CD4-positive, alpha-beta T cell (primary cell): ENCODE measurements around the gene MRPL20. TPM values are rescaled to one million over a fixed set of nuclear protein-coding genes. Genes with fewer than 3 reads are reported as not detected.

Experiments used
- ATAC-seq: fragments of 200-7000 bp; cut with Tn5 transposase; one replicate; pipeline ENCODE4 v1.10.0; 2022; ENCODE audit warnings: mild to moderate bottlenecking; ENCODE audit not compliant: poor library complexity
- CTCF ChIA-PET: fragments of 350-600 bp; sonication (Branson Sonifier 250); formaldehyde crosslinking; loops from one replicate; lab custom pipeline; 2021; ENCODE audit warnings: antibody characterized with exemption, inconsistent platforms; lab: Charles Lee
- POLR2A ChIA-PET: fragments of 350-600 bp; sonication (Branson Sonifier 250); formaldehyde crosslinking; loops from one replicate; lab custom pipeline; 2021; ENCODE audit warnings: antibody characterized with exemption, inconsistent platforms; lab: Charles Lee
- DNase-seq, 14 experiments: peaks; one replicate each; pipeline ENCODE4 v3.0.0-alpha.2; 2013 to 2020; ENCODE audit warnings: mixed read lengths in 2 of 14
- H3K27ac ChIP-seq, 2 donors: one replicate each; pipeline versions ENCODE4 v1.5.1 to v1.7.0; 2013; ENCODE audit warnings: low read length in 2 of 2, low read depth in 1 of 2, mild to moderate bottlenecking in 1 of 2
- H3K27me3 ChIP-seq, 2 experiments: 1 replicate in 1 of 2; 2 replicates in 1 of 2; pipeline versions ENCODE4 v1.6.1 to v1.7.0; 2013; ENCODE audit warnings: low read length in 2 of 2, control low read depth in 1 of 2, mild to moderate bottlenecking in 1 of 2, moderate library complexity in 1 of 2; ENCODE audit not compliant: insufficient read depth in 2 of 2, control insufficient read depth in 1 of 2
- H3K36me3 ChIP-seq: one replicate; pipeline ENCODE4 v1.6.1; 2013; ENCODE audit warnings: low read length, control low read depth; ENCODE audit not compliant: insufficient read depth
- H3K4me1 ChIP-seq: one replicate; pipeline ENCODE4 v1.6.1; 2013; ENCODE audit warnings: low read length, control low read depth; ENCODE audit not compliant: insufficient read depth
- H3K4me3 ChIP-seq: one replicate; pipeline ENCODE4 v1.5.1; 2013; ENCODE audit warnings: mild to moderate bottlenecking, low read length, moderate library complexity
- H3K9me3 ChIP-seq, 2 experiments: 1 replicate in 1 of 2; 2 replicates in 1 of 2; pipeline versions ENCODE4 v1.6.1 to v1.7.0; 2013; ENCODE audit warnings: low read length in 2 of 2, mild to moderate bottlenecking in 2 of 2, control low read depth in 1 of 2, moderate library complexity in 1 of 2; ENCODE audit not compliant: control insufficient read depth in 1 of 2, insufficient read depth in 1 of 2
- H3K27ac Mint-ChIP-seq: one replicate; pipeline ENCODE4 v1.8.0; 2020; ENCODE audit warnings: mixed read lengths
- H3K27me3 Mint-ChIP-seq: one replicate; pipeline ENCODE4 v1.8.0; 2021; ENCODE audit warnings: mixed read lengths
- H3K36me3 Mint-ChIP-seq: one replicate; pipeline ENCODE4 v1.8.0; 2021; ENCODE audit warnings: low read depth, mixed read lengths
- H3K4me1 Mint-ChIP-seq: one replicate; pipeline ENCODE4 v1.8.0; 2021; ENCODE audit warnings: low read depth, mixed read lengths
- H3K4me3 Mint-ChIP-seq: one replicate; pipeline ENCODE4 v1.8.0; 2020; ENCODE audit warnings: mild to moderate bottlenecking, mixed read lengths
- H3K9me3 Mint-ChIP-seq: one replicate; pipeline ENCODE4 v1.8.0; 2020; ENCODE audit warnings: mixed read lengths
- intact Hi-C, 2 experiments: fragments of 100-400 bp; cut with DNase I in 1 of 2; cut with micrococcal nuclease in 1 of 2; formaldehyde crosslinking; loops; one replicate each; pipeline versions ENCODE4 v1.15.1 to v1.9.0; 2023 to 2025; cut with DNase I, micrococcal nuclease
- total RNA-seq, 174 experiments: library from RNA in 2 of 174; stranded (reverse) in 2 of 174; gene quantifications; one replicate each; pipeline ENCODE4 v1.2.3 and lab custom pipeline; 2021 to 2026
- TF ChIP-seq, protein P1 (sequence below): fragments of 200-600 bp; IDR thresholded peaks from one replicate; pipeline ENCODE4 v1.8.0; 2022; ENCODE audit warnings: antibody characterized with exemption, mild to moderate bottlenecking

Gene MRPL20
- total RNA-seq, 2 experiments from 2014 or later: 99.9 to 103 TPM

DNA sequence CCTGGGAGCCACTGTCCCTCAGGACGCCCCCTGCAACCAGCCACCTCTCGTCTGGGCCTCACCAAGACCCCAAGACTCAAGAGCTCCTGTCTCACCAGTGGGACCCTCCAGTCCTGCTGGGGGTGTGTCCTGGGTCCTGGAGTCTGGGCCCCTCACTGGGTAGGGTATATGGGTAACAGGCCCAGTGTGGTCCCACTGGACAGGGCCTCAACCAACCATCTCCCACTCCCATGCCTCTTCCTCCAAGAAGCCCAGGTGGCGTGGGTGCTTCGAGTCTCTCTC is 27.7 kb upstream of the MRPL20 start:
- Mint-ChIP-seq H3K4me3 (no peak overlapping the region), H3K9me3 (no peaks in the 10 kb centered on the region), H3K27ac (no peak overlapping the region), H3K36me3 (no peaks in the 10 kb centered on the region), H3K4me1 (no peaks in the 10 kb centered on the region), H3K27me3 (peaks cover 15% of the 10 kb centered on the region)
- H3K27me3 ChIP-seq: peaks cover 56 to 70% of the 10 kb centered on the region in 2 experiments
- DNase-seq (no peak), ATAC-seq (no peak)
- no peak overlapping the region for H3K27ac ChIP-seq
- peaks cover 24% of the 10 kb centered on the region for H3K4me1 ChIP-seq
- H3K36me3 ChIP-seq: no peaks in the 10 kb centered on the region
- TF ChIP-seq, protein P1, sequence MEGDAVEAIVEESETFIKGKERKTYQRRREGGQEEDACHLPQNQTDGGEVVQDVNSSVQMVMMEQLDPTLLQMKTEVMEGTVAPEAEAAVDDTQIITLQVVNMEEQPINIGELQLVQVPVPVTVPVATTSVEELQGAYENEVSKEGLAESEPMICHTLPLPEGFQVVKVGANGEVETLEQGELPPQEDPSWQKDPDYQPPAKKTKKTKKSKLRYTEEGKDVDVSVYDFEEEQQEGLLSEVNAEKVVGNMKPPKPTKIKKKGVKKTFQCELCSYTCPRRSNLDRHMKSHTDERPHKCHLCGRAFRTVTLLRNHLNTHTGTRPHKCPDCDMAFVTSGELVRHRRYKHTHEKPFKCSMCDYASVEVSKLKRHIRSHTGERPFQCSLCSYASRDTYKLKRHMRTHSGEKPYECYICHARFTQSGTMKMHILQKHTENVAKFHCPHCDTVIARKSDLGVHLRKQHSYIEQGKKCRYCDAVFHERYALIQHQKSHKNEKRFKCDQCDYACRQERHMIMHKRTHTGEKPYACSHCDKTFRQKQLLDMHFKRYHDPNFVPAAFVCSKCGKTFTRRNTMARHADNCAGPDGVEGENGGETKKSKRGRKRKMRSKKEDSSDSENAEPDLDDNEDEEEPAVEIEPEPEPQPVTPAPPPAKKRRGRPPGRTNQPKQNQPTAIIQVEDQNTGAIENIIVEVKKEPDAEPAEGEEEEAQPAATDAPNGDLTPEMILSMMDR: no peak
- no peak overlapping the region for H3K4me3 ChIP-seq
- H3K9me3 ChIP-seq: peaks cover 0 to 31% of the 10 kb centered on the region in 2 experiments
- CTCF ChIA-PET: no interaction called here
- intact Hi-C loops: no loop called here
- POLR2A ChIA-PET: no interaction called here

DNA sequence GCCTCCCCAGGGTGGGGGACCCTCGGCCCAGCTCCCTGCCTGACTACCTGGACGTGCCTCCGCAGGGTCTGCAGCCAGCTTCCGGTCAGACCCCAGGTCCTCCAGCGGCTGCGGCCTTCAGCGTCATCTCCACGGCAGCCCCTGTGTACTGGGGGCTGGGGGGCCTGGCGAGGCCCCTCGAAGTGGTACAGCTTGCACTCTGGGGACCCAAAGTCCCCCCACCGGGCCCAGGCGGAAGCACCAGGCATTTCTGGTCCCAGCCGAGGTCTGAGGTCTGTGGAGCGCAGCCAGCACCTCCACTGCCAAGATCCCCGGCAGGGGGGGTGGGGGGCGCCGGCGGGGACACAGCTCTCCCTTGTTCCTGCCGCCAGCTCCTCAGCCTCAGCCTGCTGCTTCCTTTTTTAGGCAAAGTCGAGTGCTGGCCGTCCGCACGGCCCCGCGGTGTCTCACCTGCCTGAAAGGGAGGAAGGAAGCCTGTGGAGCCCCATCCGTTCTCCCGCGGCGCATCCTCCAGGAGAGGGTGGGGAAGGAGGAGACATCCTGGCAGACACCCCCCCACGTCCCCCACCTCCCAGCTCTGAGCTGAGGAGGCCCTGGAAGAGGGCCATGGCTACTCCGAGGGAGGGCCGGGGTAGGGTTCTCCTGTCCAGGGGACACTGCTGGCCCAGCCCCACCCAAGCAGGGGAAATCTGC is 27.2 kb upstream of the MRPL20 start:
- Histone ChIP-seq H3K27me3 (peaks cover 56 to 72% of the 10 kb centered on the region in 2 experiments), H3K9me3 (peaks cover 0 to 31% of the 10 kb centered on the region in 2 experiments), H3K4me1 (peaks cover 24% of the 10 kb centered on the region), H3K4me3 (no peak overlapping the region), H3K36me3 (no peaks in the 10 kb centered on the region), H3K27ac (no peak overlapping the region)
- ChIA-PET POLR2A (no interaction called here), CTCF (no interaction called here)
- no peaks in the 10 kb centered on the region for H3K9me3 Mint-ChIP-seq
- ATAC-seq (no peak), DNase-seq (peak in 1 of 14 experiments; percentile 36)
- H3K27ac Mint-ChIP-seq: no peak overlapping the region
- intact Hi-C loops: no loop called here
- no peak overlapping the region for H3K4me3 Mint-ChIP-seq
- no peaks in the 10 kb centered on the region for H3K36me3 Mint-ChIP-seq
- H3K4me1 Mint-ChIP-seq: no peaks in the 10 kb centered on the region
- TF ChIP-seq, protein P1: no peak
- peaks cover 20% of the 10 kb centered on the region for H3K27me3 Mint-ChIP-seq

DNA sequence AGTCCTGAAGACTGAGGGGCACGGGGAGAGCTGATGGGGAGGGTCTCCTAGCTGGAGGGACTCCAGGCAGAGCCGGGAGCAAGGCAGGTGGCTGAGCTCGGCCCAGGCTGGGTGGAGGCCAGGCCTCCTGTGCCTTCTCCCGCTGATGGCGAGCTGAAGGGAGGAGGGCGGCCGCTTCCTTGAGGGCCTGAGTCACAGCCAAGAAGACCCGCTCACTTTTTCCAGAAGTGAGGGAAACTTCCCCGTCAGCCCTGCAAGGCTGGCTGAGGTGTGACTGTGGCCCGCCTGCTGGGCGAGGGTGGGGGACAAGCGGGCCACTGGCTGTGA is 26.7 kb upstream of the MRPL20 start:
- no peak overlapping the region for H3K27ac ChIP-seq
- no peak overlapping the region for H3K4me3 Mint-ChIP-seq
- CTCF ChIA-PET: no interaction called here
- H3K4me1 ChIP-seq: peaks cover 24% of the 10 kb centered on the region
- no peak overlapping the region for H3K27ac Mint-ChIP-seq
- no peaks in the 10 kb centered on the region for H3K36me3 ChIP-seq
- no peaks in the 10 kb centered on the region for H3K9me3 Mint-ChIP-seq
- POLR2A ChIA-PET: no interaction called here
- no peak for DNase-seq
- peaks cover 0 to 29% of the 10 kb centered on the region in 2 experiments for H3K9me3 ChIP-seq
- peaks cover 23% of the 10 kb centered on the region for H3K27me3 Mint-ChIP-seq
- H3K27me3 ChIP-seq: peaks cover 58 to 68% of the 10 kb centered on the region in 2 experiments
- H3K4me1 Mint-ChIP-seq: no peaks in the 10 kb centered on the region
- intact Hi-C loops: no loop called here
- H3K4me3 ChIP-seq: no peak overlapping the region
- TF ChIP-seq, protein P1: no peak
- H3K36me3 Mint-ChIP-seq: no peaks in the 10 kb centered on the region
- ATAC-seq: no peak
